ENCODE data around the gene NIPBL.
A peak's percentile ranks its signal among the peaks of the same experiment; 100 is the strongest.
"Not testable (repeated sequence)": the region's sequence is repeated elsewhere in the genome, so short reads cannot be mapped to it uniquely, and the experiment has no call there.

Gene NIPBL

DNA sequence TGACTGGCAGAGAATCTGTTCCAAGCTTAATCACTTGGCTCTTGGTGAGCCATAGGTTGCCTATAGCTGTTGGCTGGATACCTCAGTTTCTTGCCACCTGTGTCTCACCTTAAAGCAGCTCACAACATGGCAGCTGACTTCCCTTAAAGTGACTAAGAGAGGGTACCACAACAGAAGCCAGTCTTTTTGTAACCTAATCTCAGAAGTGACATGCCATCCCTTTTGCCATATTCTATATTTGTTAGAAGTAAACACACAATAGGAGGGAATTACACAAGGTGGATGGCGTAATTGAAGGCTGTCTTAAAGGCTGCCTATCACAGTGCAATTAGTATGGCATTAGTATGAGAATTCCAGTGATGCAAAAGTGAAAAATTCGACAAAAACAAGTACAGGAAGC is 28.1 kb downstream of the NIPBL start:
- no peak for DNase-seq

DNA sequence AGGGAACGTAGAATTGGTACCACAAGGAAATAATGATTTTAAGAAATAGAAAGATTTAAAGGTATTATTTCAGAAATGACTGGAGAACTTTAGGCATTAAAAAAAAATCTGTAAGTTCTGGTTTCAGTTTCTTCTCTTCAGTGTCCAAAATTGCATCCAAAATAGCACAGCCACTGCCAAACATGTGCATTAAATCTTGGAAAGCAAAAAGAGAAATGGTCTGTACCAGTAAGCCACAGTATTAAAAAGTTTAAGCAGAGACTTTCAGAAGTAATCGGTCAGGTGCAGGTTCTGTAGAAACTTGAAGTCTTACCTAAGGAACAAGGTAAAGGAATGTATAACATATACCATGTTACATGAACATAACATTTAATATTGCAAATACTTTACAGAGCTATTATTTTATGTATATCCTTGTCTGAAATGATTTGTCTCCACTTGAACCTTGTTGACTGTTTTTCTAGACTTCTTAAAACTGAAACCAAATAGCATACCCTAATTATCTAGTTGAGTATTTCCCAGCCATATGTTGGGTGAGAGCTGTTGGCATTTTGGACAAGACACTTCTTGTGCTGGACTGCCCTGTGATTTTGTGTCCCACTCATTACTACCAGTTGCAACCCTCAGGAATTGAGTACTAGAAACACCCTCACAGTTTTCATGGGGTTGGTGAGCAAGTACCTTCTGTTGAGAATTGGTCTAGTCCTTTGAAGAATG is 32.1 kb downstream of the NIPBL start:
- DNase-seq: no peak

DNA sequence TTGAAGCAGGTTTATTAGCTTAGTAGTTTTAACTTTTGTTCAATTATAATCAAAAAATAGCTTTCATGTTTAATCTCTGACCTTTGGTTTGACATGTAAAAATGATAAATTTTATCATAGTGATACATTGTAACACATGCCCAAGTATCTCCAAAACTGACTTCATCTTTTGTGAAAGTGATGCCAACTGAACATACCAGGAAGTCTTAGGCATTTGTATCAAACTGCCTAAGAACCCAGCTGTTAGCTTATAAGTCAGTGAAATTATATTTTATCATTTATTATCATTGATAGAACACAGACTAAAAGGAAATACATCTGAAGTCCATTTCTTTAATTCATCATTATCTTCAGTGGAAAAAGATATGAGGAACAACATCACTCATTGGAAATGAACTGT is 39.1 kb downstream of the NIPBL start:
- no peak for DNase-seq

DNA sequence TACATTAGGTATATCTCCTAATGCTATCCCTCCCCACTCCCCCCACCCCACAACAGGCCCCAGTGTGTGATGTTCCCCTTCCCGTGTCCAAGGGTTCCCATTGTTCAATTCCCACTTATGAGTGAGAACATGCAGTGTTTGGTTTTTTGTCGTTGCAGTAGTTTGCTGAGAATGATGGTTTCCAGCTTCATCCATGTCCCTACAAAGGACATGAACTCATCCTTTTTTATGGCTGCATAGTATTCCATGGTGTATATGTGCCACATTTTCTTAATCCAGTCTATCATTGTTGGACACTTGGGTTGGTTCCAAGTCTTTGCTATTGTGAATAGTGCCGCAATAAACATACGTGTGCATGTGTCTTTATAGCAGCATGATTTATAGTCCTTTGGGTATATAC is 40.0 kb downstream of the NIPBL start:
- DNase-seq: not testable (repeated sequence)

- DNase-seq: not testable (repeated sequence)
Observed at GRCh38 chr5:36917358-36917757, 40.8 kb downstream of the NIPBL start.

GRCh38 chr5:36919238-36919637 is 42.7 kb downstream of the NIPBL start:
- no peak for DNase-seq

DNA sequence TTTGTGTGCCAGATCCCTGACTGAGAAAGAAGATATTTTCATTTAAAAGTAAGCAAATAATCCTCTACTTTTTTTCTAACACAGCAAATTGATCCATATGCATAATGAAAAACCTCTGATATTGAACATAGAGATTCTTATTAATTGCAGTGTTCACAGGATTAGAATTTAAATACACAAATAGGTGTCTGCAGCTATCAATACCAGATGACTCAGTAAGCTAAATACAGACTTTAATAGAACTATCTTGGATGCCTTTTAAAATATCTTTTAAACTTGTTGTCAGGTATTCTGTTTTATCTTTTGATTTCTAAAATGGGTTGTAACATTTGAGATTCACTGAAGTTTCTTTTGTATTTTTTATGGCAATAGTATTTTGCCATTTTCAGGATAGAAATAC is 43.1 kb downstream of the NIPBL start:
- DNase-seq: no peak

GRCh38 chr5:36928947-36929346 is 52.4 kb downstream of the NIPBL start:
- DNase-seq: no peak

GRCh38 chr5:36929438-36929837 is 52.9 kb downstream of the NIPBL start:
- DNase-seq: no peak

- DNase-seq: no peak
Observed at GRCh38 chr5:36932056-36932455, 55.5 kb downstream of the NIPBL start.

- DNase-seq: no peak
Observed at GRCh38 chr5:36932699-36933098, 56.1 kb downstream of the NIPBL start.

GRCh38 chr5:36934740-36935356 is 58.3 kb downstream of the NIPBL start:
- no peak for DNase-seq

DNA sequence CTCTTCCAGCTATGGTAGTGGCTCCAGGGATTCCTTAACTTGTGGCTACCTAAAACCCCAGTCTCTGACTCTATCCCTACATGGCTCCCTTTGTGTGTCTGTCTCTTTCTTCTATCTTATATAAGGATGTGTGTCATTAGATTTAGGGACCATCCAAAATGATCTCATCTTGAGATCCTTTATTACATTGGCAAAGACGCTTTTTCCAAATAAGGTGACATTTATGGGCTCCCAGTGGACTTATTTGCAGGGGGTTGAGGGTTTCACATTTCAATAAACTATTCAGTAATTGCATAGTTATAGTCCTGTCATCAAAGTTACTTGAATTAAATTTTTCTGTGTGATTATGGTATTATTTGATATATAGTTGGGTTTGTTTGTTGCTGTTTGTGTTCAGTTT is 59.2 kb downstream of the NIPBL start:
- no peak for DNase-seq

- DNase-seq: no peak
Observed at GRCh38 chr5:36936309-36936708, 59.7 kb downstream of the NIPBL start.

DNA sequence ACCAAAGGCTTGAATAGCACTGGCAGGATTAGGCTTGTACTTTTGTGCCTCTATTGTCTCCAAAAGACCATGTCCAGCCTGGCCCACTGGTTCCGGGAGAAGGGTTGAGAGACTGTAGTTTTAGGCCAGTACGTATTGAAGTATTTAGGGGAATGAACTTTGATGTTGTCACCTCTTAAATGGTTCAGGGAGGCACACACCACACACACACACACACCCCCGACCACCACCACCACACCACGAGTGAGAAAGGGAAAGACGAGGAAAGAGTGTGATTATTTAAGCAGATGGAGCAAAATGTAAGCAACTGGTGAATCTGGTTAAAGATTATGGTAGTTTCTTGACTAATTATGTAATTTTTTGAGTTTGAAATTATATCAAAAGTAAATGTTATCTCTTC is 61.6 kb downstream of the NIPBL start:
- no peak for DNase-seq

GRCh38 chr5:36939969-36940858 is 63.6 kb downstream of the NIPBL start:
- DNase-seq: no peak

DNA sequence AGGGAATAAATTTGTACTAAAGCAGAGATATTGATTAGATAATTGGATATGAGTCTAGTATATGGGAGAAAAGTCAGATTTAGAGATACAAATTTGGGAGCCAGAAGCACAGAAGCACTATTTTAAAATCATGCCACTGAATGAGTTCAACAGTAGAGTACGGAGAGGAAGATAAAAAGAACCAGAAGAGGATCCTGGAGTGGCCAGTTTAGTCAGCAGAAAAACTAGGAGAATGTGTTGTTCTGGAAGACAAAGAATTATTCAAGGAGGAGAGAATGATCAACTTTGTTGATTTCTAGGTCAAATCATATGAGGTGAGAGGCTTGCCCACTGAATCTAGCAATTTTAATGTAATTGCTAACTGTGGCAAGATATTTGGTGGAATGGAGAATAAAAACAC is 67.0 kb downstream of the NIPBL start:
- DNase-seq: no peak

DNA sequence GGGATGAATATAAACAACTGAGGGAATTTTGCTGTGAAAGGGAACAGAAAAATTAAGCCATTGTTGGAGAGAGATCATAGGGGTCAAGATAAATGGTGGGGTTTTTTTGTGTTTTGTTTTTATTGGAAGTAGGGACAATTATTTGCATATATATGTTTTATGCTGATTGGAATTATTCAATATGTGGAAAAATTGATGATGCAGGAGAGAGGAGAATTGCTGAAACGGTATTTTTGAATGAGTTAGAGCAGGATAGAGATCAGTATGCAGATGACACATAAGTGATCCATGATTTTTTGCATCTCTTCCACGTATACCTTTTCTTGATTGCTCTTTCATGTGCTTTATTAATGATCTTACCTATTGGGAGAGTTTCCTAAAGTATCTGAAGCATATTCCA is 67.5 kb downstream of the NIPBL start:
- DNase-seq: no peak

DNA sequence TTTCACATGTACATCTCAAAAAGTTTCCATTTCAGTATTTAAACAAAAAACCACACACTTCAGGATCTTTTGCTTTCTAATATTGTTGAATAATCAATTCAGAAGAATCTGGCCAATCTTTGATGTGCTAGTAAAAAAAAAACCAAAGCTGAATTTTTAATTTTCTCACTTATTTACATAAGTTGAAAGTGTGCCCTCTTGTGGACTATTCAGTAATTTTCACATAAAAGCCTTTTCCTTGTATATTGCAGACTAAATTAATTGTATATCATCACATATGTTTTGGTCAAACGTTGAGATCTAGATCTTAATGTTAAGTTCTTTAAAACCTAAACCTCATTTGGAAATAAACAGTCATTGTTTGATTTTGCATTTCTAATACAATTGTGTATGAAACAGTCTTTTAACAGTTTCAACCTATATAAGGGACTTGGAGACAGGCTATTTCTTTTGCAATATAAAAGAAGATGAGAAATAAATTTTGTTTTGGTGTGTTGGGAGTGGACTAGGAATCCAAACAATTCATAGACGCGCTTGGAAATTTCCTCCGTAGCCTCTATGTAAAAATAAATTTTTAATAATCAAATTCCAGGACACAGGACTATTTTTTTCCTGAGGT is 68.1 kb downstream of the NIPBL start:
- peak; percentile 64 for DNase-seq

DNA sequence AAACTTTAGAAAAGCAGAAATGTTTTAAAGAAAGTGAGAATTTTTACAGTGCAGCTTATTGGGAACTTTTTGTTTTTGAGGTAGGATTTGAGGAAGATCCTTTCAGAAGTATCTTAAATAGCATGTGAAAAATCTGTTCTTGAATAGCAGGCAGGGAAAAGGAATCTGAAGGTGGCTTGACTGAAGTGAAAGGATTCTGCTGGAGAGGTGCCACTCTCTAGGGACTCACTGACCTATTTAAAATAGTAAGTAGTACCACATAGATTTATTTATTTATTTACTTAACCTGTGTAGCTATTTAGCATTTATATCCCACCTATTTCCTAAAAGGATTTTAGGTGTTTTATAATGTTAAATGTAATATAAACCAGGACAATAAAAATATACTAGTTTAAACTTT is 69.1 kb downstream of the NIPBL start:
- DNase-seq: no peak

GRCh38 chr5:36946101-36946500 is 69.5 kb downstream of the NIPBL start:
- no peak for DNase-seq

DNA sequence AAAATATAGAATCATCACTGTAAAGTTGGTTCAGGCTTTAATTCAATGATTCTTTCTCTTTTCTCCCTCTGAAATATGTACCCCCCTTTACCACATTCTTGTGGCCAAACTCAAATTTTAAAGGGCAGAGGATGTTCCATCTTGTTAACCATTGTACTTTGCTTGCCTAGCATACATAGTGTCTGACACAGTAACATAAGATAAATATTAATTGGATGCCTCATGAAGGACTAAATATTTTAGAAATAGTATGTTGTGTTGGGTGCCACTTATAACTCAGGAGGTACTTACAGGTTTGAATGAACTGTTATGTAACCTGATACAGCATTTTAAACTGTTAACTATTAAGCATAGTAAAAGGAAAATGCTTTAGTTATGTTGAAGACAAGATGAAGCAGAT is 71.5 kb downstream of the NIPBL start:
- no peak for DNase-seq

DNA sequence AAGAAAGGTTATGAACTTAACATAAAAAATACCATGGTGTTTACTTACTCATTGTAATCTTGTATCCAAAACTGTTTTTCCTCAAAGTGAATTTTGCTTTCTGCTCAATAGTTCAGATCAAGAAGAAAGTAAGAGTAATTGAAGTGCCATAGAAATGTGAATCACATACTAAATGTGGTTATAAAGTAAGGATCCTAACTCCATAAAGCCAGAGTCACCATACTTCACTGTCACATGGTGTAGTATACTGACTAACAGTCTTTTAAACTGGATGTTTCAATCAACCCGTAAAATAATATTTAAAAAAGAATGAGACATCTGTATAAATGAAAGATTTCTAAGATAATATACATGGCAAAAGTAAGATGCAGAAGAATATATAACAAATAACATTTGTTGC is 72.1 kb downstream of the NIPBL start:
- DNase-seq: no peak

DNA sequence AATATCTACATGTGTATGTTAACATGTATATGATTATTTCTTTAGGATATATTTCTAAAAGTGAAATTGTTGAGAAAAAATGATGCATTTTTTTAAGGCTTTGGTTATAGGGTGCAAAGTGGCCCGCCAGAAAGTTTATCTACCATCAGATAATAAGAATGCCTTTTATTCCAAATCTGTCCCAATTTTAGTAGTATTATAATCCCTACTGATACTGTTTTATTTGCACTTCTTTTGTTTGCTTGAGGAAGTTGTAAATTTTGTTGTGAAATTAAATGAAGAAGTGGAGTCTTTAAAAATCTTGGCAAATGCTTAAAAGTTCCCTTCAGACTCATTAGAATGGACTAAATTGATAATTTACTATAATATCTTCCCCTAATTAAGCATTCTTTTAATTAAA is 73.0 kb downstream of the NIPBL start:
- DNase-seq: no peak

All from NCI-H1105 treated with DMSO at 0.1 percent for 48 hours (cell line).